HEK293 (cell line): ENCODE results near the gene GJB4.

Experiments used
- CTCF ChIA-PET: fragments of 350-600 bp; formaldehyde crosslinking; extraction: SDS; loops from one replicate; lab custom pipeline; 2021; ENCODE audit warnings: antibody characterized with exemption; lab: Yijun Ruan, JAX
- POLR2A ChIA-PET: fragments of 300-600 bp; formaldehyde crosslinking; extraction: SDS; loops from one replicate; lab custom pipeline; 2020; ENCODE audit warnings: antibody characterized with exemption, inconsistent platforms; lab: Yijun Ruan, JAX
- H3K27ac ChIP-seq: fragments of 200-500 bp; sonication (Bioruptor generic); 2 replicates; pipeline ENCODE4 v1.5.1; 2014; ENCODE audit warnings: low read depth, low read length, control low read depth, inconsistent platforms; ENCODE audit errors: extremely low read depth
- H3K36me3 ChIP-seq, 2 experiments: fragments of 200-500 bp in 1 of 2; sonication (Bioruptor generic) in 1 of 2; 1 replicate in 1 of 2; 2 replicates in 1 of 2; pipeline ENCODE4 v1.5.1; 2014 to 2017; ENCODE audit warnings: inconsistent platforms in 2 of 2, low read length in 2 of 2; ENCODE audit not compliant: control insufficient read depth in 2 of 2, insufficient read depth in 1 of 2
- H3K4me1 ChIP-seq: fragments of 200-500 bp; sonication (Bioruptor generic); 2 replicates; pipeline ENCODE4 v1.5.1; 2014; ENCODE audit warnings: mild to moderate bottlenecking, low read length, inconsistent platforms; ENCODE audit not compliant: control insufficient read depth, insufficient read depth
- H3K4me3 ChIP-seq: 2 replicates; pipeline ENCODE4 v1.5.1; 2011; ENCODE audit warnings: low read depth, mild to moderate bottlenecking, control low read depth, low read length, moderate library complexity
- H3K9me3 ChIP-seq: fragments of 200-500 bp; sonication (Bioruptor generic); 2 replicates; pipeline ENCODE4 v1.5.1; 2014; ENCODE audit warnings: low read depth, low read length, inconsistent platforms; ENCODE audit not compliant: control insufficient read depth, insufficient read depth
- BCL11B ChIP-seq: fragments of 450-650 bp; formaldehyde crosslinking; IDR thresholded peaks from 2 replicates; pipeline ENCODE4 v1.5.1; 2016; ENCODE audit warnings: low read depth, missing biosample characterization, missing genetic modification characterization
- IKZF3 ChIP-seq: fragments of 450-650 bp; IDR thresholded peaks from 2 replicates; pipeline ENCODE4 v1.5.0; 2018; ENCODE audit warnings: missing biosample characterization, mild to moderate bottlenecking, missing genetic modification characterization, moderate library complexity
- KLF1 ChIP-seq: fragments of 450-650 bp; formaldehyde crosslinking; IDR thresholded peaks from 2 replicates; pipeline ENCODE4 v1.5.1; 2016; ENCODE audit warnings: missing biosample characterization, missing genetic modification characterization
- KLF10 ChIP-seq: fragments of 450-650 bp; IDR thresholded peaks from 2 replicates; pipeline ENCODE4 v1.5.1; 2018; ENCODE audit warnings: missing biosample characterization, mild to moderate bottlenecking, missing genetic modification characterization
- KLF9 ChIP-seq: fragments of 450-650 bp; formaldehyde crosslinking; IDR thresholded peaks from 2 replicates; pipeline ENCODE4 v1.5.1; 2016; ENCODE audit warnings: missing biosample characterization, missing genetic modification characterization, low read depth
- TCF7L2 ChIP-seq: IDR thresholded peaks from 2 replicates; pipeline ENCODE4 v1.6.1; 2011; ENCODE audit warnings: low read depth, mild to moderate bottlenecking, inconsistent platforms, low read length, moderate library complexity, borderline replicate concordance
- YY1 ChIP-seq: fragments of 450-650 bp; formaldehyde crosslinking; IDR thresholded peaks from 2 replicates; pipeline ENCODE4 v1.5.1; 2018; ENCODE audit warnings: missing biosample characterization, missing genetic modification characterization
- ZBTB17 ChIP-seq: fragments of 450-650 bp; formaldehyde crosslinking; IDR thresholded peaks from 2 replicates; pipeline ENCODE4 v1.5.1; 2016; ENCODE audit warnings: missing biosample characterization, missing genetic modification characterization
- ZBTB21 ChIP-seq: fragments of 450-650 bp; formaldehyde crosslinking; IDR thresholded peaks from 2 replicates; pipeline ENCODE4 v1.5.1; 2017; ENCODE audit warnings: missing biosample characterization, missing genetic modification characterization
- ZEB2 ChIP-seq: fragments of 450-650 bp; formaldehyde crosslinking; IDR thresholded peaks from 2 replicates; pipeline ENCODE4 v1.5.1; 2016; ENCODE audit warnings: missing biosample characterization, missing genetic modification characterization
- ZFHX2 ChIP-seq: fragments of 450-650 bp; formaldehyde crosslinking; conservative IDR thresholded peaks from 2 replicates; pipeline ENCODE4 v1.5.1; 2016; ENCODE audit warnings: missing biosample characterization, missing genetic modification characterization
- ZNF169 ChIP-seq: fragments of 450-650 bp; formaldehyde crosslinking; IDR thresholded peaks from 2 replicates; pipeline ENCODE4 v1.5.1; 2016; ENCODE audit warnings: missing biosample characterization, missing genetic modification characterization
- ZNF24 ChIP-seq: fragments of 450-650 bp; formaldehyde crosslinking; IDR thresholded peaks from 2 replicates; pipeline ENCODE4 v1.5.1; 2016; ENCODE audit warnings: missing biosample characterization, missing genetic modification characterization
- ZNF404 ChIP-seq: fragments of 450-650 bp; formaldehyde crosslinking; IDR thresholded peaks from 2 replicates; pipeline ENCODE4 v1.5.1; 2017; ENCODE audit warnings: missing biosample characterization, missing genetic modification characterization
- ZNF426 ChIP-seq: fragments of 450-650 bp; formaldehyde crosslinking; IDR thresholded peaks from 2 replicates; pipeline ENCODE4 v1.5.1; 2017; ENCODE audit warnings: missing biosample characterization, missing genetic modification characterization, mild to moderate bottlenecking, inconsistent platforms, moderate library complexity
- ZNF473 ChIP-seq: fragments of 450-650 bp; formaldehyde crosslinking; IDR thresholded peaks from 2 replicates; pipeline ENCODE4 v1.5.1; 2017; ENCODE audit warnings: missing biosample characterization, missing genetic modification characterization
- ZNF501 ChIP-seq: fragments of 450-650 bp; formaldehyde crosslinking; IDR thresholded peaks from 2 replicates; pipeline ENCODE4 v1.5.1; 2016; ENCODE audit warnings: missing biosample characterization, missing genetic modification characterization
- ZNF548 ChIP-seq: fragments of 450-650 bp; formaldehyde crosslinking; IDR thresholded peaks from 2 replicates; pipeline ENCODE4 v1.5.1; 2016; ENCODE audit warnings: missing biosample characterization, missing genetic modification characterization
- ZNF600 ChIP-seq: fragments of 450-650 bp; formaldehyde crosslinking; IDR thresholded peaks from 2 replicates; pipeline ENCODE4 v1.5.1; 2016; ENCODE audit warnings: missing biosample characterization, missing genetic modification characterization
- ZNF623 ChIP-seq: fragments of 450-650 bp; formaldehyde crosslinking; IDR thresholded peaks from 2 replicates; pipeline ENCODE4 v1.5.1; 2016; ENCODE audit warnings: missing biosample characterization, missing genetic modification characterization
- ZNF626 ChIP-seq: fragments of 450-650 bp; sonication (Bioruptor Pico); formaldehyde crosslinking; IDR thresholded peaks from 2 replicates; pipeline ENCODE4 v1.5.1; 2018; ENCODE audit warnings: missing biosample characterization, missing genetic modification characterization, inconsistent platforms
- ZNF654 ChIP-seq: fragments of 450-650 bp; formaldehyde crosslinking; IDR thresholded peaks from 2 replicates; pipeline ENCODE4 v1.5.1; 2016; ENCODE audit warnings: low read depth, missing biosample characterization, missing genetic modification characterization
- ZNF664 ChIP-seq: fragments of 450-650 bp; formaldehyde crosslinking; IDR thresholded peaks from 2 replicates; pipeline ENCODE4 v1.5.1; 2016; ENCODE audit warnings: missing biosample characterization, missing genetic modification characterization
- ZNF677 ChIP-seq: fragments of 450-650 bp; IDR thresholded peaks from 2 replicates; pipeline ENCODE4 v1.5.0; 2018; ENCODE audit warnings: missing biosample characterization, mild to moderate bottlenecking, missing genetic modification characterization, moderate library complexity
- ZNF701 ChIP-seq: fragments of 450-650 bp; formaldehyde crosslinking; IDR thresholded peaks from 2 replicates; pipeline ENCODE4 v1.5.1; 2016; ENCODE audit warnings: missing biosample characterization, missing genetic modification characterization
- ZNF747 ChIP-seq: fragments of 450-650 bp; formaldehyde crosslinking; IDR thresholded peaks from 2 replicates; pipeline ENCODE4 v1.5.1; 2016; ENCODE audit warnings: missing biosample characterization, missing genetic modification characterization
- ZNF76 ChIP-seq: fragments of 450-650 bp; formaldehyde crosslinking; IDR thresholded peaks from 2 replicates; pipeline ENCODE4; 2016; ENCODE audit warnings: low read depth, missing biosample characterization, missing genetic modification characterization, borderline replicate concordance
- ZNF768 ChIP-seq: fragments of 450-650 bp; formaldehyde crosslinking; IDR thresholded peaks from 2 replicates; pipeline ENCODE4 v1.5.1; 2018; ENCODE audit warnings: missing biosample characterization, mild to moderate bottlenecking, missing genetic modification characterization
- ZNF777 ChIP-seq: fragments of 450-650 bp; formaldehyde crosslinking; IDR thresholded peaks from 2 replicates; pipeline ENCODE4 v1.5.1; 2017; ENCODE audit warnings: missing biosample characterization, missing genetic modification characterization, borderline replicate concordance
- ZNF791 ChIP-seq: fragments of 450-650 bp; formaldehyde crosslinking; IDR thresholded peaks from 2 replicates; pipeline ENCODE4 v1.5.1; 2016; ENCODE audit warnings: missing biosample characterization, missing genetic modification characterization
- ZNF792 ChIP-seq: fragments of 450-650 bp; formaldehyde crosslinking; IDR thresholded peaks from 2 replicates; pipeline ENCODE4 v1.5.1; 2016; ENCODE audit warnings: missing biosample characterization, missing genetic modification characterization
- ZSCAN16 ChIP-seq: fragments of 450-650 bp; formaldehyde crosslinking; IDR thresholded peaks from 2 replicates; pipeline ENCODE4 v1.5.1; 2016; ENCODE audit warnings: missing biosample characterization, missing genetic modification characterization
- ZSCAN23 ChIP-seq: fragments of 450-650 bp; formaldehyde crosslinking; IDR thresholded peaks from 2 replicates; pipeline ENCODE4 v1.5.1; 2016; ENCODE audit warnings: missing biosample characterization, missing genetic modification characterization
- TF ChIP-seq, protein P1 (sequence below): fragments of 450-650 bp; formaldehyde crosslinking; IDR thresholded peaks from 2 replicates; pipeline ENCODE4 v1.5.1; 2016; ENCODE audit warnings: missing biosample characterization, missing genetic modification characterization
- TF ChIP-seq, protein P2 (sequence below): fragments of 450-650 bp; formaldehyde crosslinking; IDR thresholded peaks from 2 replicates; pipeline ENCODE4 v1.5.1; 2016; ENCODE audit warnings: missing biosample characterization, missing genetic modification characterization

The GJB4 gene

DNA sequence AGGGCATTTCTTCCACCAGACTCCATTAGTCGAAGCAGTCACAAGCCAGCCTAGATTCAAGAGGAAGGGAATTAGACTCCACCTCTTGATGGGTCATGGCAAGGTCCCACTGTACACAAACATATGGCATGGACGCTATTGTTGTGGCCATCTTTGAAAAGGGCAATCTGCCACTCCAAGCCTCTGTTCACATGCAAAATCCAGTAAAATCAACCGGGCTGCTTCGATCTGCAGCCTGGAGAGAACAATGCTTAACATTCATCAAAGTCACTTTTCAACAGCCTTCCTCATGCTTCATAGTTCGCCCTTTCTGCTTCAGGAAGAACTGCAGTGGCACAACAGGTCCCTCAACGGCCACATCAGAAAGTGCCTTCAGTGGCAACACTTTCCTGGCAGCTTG, 32.7 kb upstream of the GJB4 start:
- Histone ChIP-seq H3K36me3 (no peaks in the 10 kb centered on the region), H3K27ac (no peak overlapping the region), H3K4me1 (no peaks in the 10 kb centered on the region), H3K4me3 (no peak overlapping the region), H3K9me3 (no peaks in the 10 kb centered on the region)
- ChIA-PET CTCF (interaction anchor here (0.9 to 4.5 kb wide), 2 partner anchors 16 to 25 kb away, joined by 3 to 26 read pairs; no protein-coding TSS in a partner anchor), POLR2A (no interaction called here)
- TF ChIP-seq ZNF701 (tag by site-specific recombination) = no peak
- TF ChIP-seq ZNF747 (tag by site-specific recombination) = no peak
- TF ChIP-seq ZNF600 (tag by site-specific recombination) = no peak
- TF ChIP-seq ZSCAN16 (tag by site-specific recombination) = no peak
- TF ChIP-seq, protein P1, sequence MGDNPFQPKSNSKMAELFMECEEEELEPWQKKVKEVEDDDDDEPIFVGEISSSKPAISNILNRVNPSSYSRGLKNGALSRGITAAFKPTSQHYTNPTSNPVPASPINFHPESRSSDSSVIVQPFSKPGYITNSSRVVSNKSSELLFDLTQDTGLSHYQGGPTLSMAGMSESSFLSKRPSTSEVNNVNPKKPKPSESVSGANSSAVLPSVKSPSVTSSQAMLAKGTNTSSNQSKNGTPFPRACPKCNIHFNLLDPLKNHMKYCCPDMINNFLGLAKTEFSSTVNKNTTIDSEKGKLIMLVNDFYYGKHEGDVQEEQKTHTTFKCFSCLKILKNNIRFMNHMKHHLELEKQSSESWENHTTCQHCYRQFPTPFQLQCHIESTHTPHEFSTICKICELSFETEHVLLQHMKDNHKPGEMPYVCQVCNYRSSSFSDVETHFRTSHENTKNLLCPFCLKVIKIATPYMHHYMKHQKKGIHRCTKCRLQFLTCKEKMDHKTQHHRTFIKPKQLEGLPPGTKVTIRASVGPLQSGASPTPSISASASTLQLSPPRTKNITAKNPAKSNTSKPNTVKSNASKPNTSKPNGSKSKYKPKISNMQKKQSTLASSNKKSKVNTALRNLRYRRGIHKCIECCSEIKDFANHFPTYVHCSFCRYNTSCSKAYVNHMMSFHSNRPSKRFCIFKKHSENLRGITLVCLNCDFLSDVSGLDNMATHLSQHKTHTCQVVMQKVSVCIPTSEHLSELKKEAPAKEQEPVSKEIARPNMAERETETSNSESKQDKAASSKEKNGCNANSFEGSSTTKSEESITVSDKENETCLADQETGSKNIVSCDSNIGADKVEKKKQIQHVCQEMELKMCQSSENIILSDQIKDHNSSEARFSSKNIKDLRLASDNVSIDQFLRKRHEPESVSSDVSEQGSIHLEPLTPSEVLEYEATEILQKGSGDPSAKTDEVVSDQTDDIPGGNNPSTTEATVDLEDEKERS (tag by site-specific recombination) = no peak
- no peak for TF ChIP-seq ZNF548 (tag by site-specific recombination)
- no peak for TF ChIP-seq BCL11B
- no peak for TF ChIP-seq IKZF3 (tag by site-specific recombination)
- no peak for TF ChIP-seq ZNF654 (tag by site-specific recombination)
- no peak for TF ChIP-seq ZNF664 (tag by site-specific recombination)
- no peak for TF ChIP-seq ZFHX2 (tag by site-specific recombination)
- no peak for TF ChIP-seq ZNF169 (tag by site-specific recombination)
- TF ChIP-seq ZNF626 (tag by site-specific recombination) = no peak
- TF ChIP-seq TCF7L2 = no peak
- no peak for TF ChIP-seq ZNF426
- no peak for TF ChIP-seq ZNF473
- TF ChIP-seq ZEB2 (tag by site-specific recombination) = no peak
- no peak for TF ChIP-seq ZNF777
- TF ChIP-seq ZBTB17 = no peak
- TF ChIP-seq ZNF791 (tag by site-specific recombination) = no peak

DNA sequence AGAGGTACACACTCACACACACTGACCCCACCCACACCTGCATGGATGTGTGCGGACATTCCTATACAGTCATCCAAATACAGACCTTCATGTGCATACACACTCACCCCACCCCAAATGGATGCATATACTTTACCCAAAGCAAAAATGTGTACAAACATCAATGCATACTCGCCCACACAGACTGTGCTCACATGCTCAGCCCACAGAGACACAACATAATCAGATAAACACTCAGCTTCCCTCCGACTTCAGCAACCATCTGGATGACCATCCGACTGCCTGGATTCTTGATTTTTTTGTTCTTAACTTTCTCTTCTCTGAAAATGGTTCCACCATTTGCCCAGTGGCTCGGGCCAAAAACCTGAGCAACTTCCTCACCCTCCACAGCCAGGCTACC, 29.1 kb upstream of the GJB4 start:
- Histone ChIP-seq H3K9me3 (no peaks in the 10 kb centered on the region), H3K27ac (no peak overlapping the region), H3K36me3 (no peaks in the 10 kb centered on the region), H3K4me1 (no peaks in the 10 kb centered on the region), H3K4me3 (no peak overlapping the region)
- CTCF ChIA-PET = no interaction called here
- POLR2A ChIA-PET = no interaction called here
- TF ChIP-seq ZNF24 (tag by site-specific recombination) (no peak), ZNF404 (tag by site-specific recombination) (no peak), KLF10 (tag by site-specific recombination) (no peak), ZNF501 (tag by site-specific recombination) (no peak), KLF1 (no peak), YY1 (tag by site-specific recombination) (no peak), ZNF623 (tag by site-specific recombination) (no peak), ZNF76 (tag by site-specific recombination) (no peak), ZNF792 (tag by site-specific recombination) (no peak), ZNF677 (tag by site-specific recombination) (no peak), KLF9 (tag by site-specific recombination) (no peak), ZNF169 (tag by site-specific recombination) (no peak), ZNF768 (tag by site-specific recombination) (no peak), ZSCAN23 (tag by site-specific recombination) (no peak), ZBTB21 (tag by site-specific recombination) (no peak)
- TF ChIP-seq, protein P2, sequence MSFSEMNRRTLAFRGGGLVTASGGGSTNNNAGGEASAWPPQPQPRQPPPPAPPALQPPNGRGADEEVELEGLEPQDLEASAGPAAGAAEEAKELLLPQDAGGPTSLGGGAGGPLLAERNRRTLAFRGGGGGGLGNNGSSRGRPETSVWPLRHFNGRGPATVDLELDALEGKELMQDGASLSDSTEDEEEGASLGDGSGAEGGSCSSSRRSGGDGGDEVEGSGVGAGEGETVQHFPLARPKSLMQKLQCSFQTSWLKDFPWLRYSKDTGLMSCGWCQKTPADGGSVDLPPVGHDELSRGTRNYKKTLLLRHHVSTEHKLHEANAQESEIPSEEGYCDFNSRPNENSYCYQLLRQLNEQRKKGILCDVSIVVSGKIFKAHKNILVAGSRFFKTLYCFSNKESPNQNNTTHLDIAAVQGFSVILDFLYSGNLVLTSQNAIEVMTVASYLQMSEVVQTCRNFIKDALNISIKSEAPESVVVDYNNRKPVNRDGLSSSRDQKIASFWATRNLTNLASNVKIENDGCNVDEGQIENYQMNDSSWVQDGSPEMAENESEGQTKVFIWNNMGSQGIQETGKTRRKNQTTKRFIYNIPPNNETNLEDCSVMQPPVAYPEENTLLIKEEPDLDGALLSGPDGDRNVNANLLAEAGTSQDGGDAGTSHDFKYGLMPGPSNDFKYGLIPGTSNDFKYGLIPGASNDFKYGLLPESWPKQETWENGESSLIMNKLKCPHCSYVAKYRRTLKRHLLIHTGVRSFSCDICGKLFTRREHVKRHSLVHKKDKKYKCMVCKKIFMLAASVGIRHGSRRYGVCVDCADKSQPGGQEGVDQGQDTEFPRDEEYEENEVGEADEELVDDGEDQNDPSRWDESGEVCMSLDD (tag by site-specific recombination) = no peak
